Measurements from ENCODE around the gene HERPUD2. TPM values are rescaled to one million over a fixed set of nuclear protein-coding genes. Genes with fewer than 3 reads are reported as not detected.
"Not testable (repeated sequence)": the region's sequence is repeated elsewhere in the genome, so short reads cannot be mapped to it uniquely, and the experiment has no call there.

The HERPUD2 gene
- total RNA-seq, 1 donor from 2014 or later, result 29.7 TPM

GRCh38 chr7:35714862-35715261, 19.9 kb upstream of the HERPUD2 start:
- no peak for DNase-seq (ENCODE audit: low read depth, low spot score)

GRCh38 chr7:35714407-35714806, 19.5 kb upstream of the HERPUD2 start:
- no peak for DNase-seq (ENCODE audit: low read depth, low spot score)

- DNase-seq (ENCODE audit: low read depth, low spot score), result no peak
Measured at GRCh38 chr7:35712563-35713226, 17.8 kb upstream of the HERPUD2 start.

GRCh38 chr7:35707422-35707821, 12.5 kb upstream of the HERPUD2 start:
- no peak for DNase-seq (ENCODE audit: low read depth, low spot score)

- DNase-seq (ENCODE audit: low read depth, low spot score), result no peak
Measured at GRCh38 chr7:35705932-35706461, 11.1 kb upstream of the HERPUD2 start.

- DNase-seq (ENCODE audit: low read depth, low spot score), result no peak
Measured at GRCh38 chr7:35704261-35704660, 9.3 kb upstream of the HERPUD2 start.

GRCh38 chr7:35702541-35702940, 7.6 kb upstream of the HERPUD2 start:
- no peak for DNase-seq (ENCODE audit: low read depth, low spot score)

GRCh38 chr7:35701287-35701900, 6.5 kb upstream of the HERPUD2 start:
- DNase-seq (ENCODE audit: low read depth, low spot score), result no peak

- no peak for DNase-seq (ENCODE audit: low read depth, low spot score)
Measured at GRCh38 chr7:35700865-35701264, 5.9 kb upstream of the HERPUD2 start.

- DNase-seq (ENCODE audit: low read depth, low spot score), result no peak
Measured at GRCh38 chr7:35700333-35700732, 5.4 kb upstream of the HERPUD2 start.

- DNase-seq (ENCODE audit: low read depth, low spot score), result no peak
Measured at GRCh38 chr7:35699796-35700305, 4.9 kb upstream of the HERPUD2 start.

- not testable (repeated sequence) for DNase-seq (ENCODE audit: low read depth, low spot score)
Measured at GRCh38 chr7:35698382-35698781, 3.4 kb upstream of the HERPUD2 start.

GRCh38 chr7:35697414-35698175, 2.7 kb upstream of the HERPUD2 start:
- peak; percentile 33 for DNase-seq (ENCODE audit: low read depth, low spot score)

- no peak for DNase-seq (ENCODE audit: low read depth, low spot score)
Measured at GRCh38 chr7:35695987-35696386, 1.1 kb upstream of the HERPUD2 start.

- DNase-seq (ENCODE audit: low read depth, low spot score), result no peak
Measured at GRCh38 chr7:35695473-35695850, 527 bp upstream of the HERPUD2 start.

GRCh38 chr7:35694161-35694783, 663 bp downstream of the HERPUD2 start:
- DNase-seq (ENCODE audit: low read depth, low spot score), result no peak

GRCh38 chr7:35691827-35692307, 3.1 kb downstream of the HERPUD2 start:
- no peak for DNase-seq (ENCODE audit: low read depth, low spot score)

GRCh38 chr7:35691366-35691765, 3.6 kb downstream of the HERPUD2 start:
- DNase-seq (ENCODE audit: low read depth, low spot score), result no peak

GRCh38 chr7:35690614-35691013, 4.3 kb downstream of the HERPUD2 start:
- DNase-seq (ENCODE audit: low read depth, low spot score), result not testable (repeated sequence)

GRCh38 chr7:35685781-35686180, 9.2 kb downstream of the HERPUD2 start:
- no peak for DNase-seq (ENCODE audit: low read depth, low spot score)

- DNase-seq (ENCODE audit: low read depth, low spot score), result no peak
Measured at GRCh38 chr7:35681231-35682029, 13.5 kb downstream of the HERPUD2 start.

Data from pulmonary artery endothelial cell (primary cell).